Cardiac septum (tissue), 1 donor: ENCODE data around the gene ZMYM5. TPM values are rescaled to one million over a fixed set of nuclear protein-coding genes. Genes with fewer than 3 reads are reported as not detected.

Source experiments
- total RNA-seq: library from RNA; stranded (reverse); fragmentation: NEBNext Ultra II Directional; extraction: Animal tissue kit (Norgen Biotek cat#: 25700); gene quantifications from one replicate; pipeline ENCODE4 v1.2.1, GENCODE V29; 2021
- donor health status: DM: no; HTN: no; CAD: no.

Gene ZMYM5
- total RNA-seq, 1 donor from 2014 or later, result 8.3 TPM

Other genes with a start within 250 kb of the ZMYM5 start
- 34.1 TPM for gene MPHOSPH8, start 230.0 kb downstream of the ZMYM5 start, total RNA-seq
- 28.8 TPM for gene PSPC1, start 80.7 kb downstream of the ZMYM5 start, total RNA-seq
- gene ZMYM2, start 95.1 kb upstream of the ZMYM5 start, total RNA-seq, result 55.1 TPM